A549 (cell line): Measurements from ENCODE around the gene DRGX.

Source experiments
- CBX8 ChIP-seq: fragments of 200-600 bp; sonication (generic); IDR thresholded peaks from 2 replicates; pipeline ENCODE4 v1.6.1; 2016
- CEBPB ChIP-seq, 2 experiments: fragments of >200 bp in 1 of 2; sonication (Bioruptor Twin) in 1 of 2; formaldehyde crosslinking in 1 of 2; IDR thresholded peaks; 2 replicates each; pipeline ENCODE4 v1.6.1; 2012 to 2016
- CTCF ChIP-seq: fragments of >200 bp; sonication (Bioruptor Twin); formaldehyde crosslinking; IDR thresholded peaks from 3 replicates; pipeline ENCODE4 v1.5.1; 2016
- EP300 ChIP-seq, 2 experiments: fragments of >200 bp; sonication (Bioruptor Twin); formaldehyde crosslinking; IDR thresholded peaks; 2 replicates in 1 of 2; 3 replicates in 1 of 2; pipeline ENCODE4 v1.6.1; 2016 to 2017
- JUN ChIP-seq, 2 experiments: fragments of >200 bp; sonication (Bioruptor Twin); formaldehyde crosslinking; IDR thresholded peaks; 2 replicates in 1 of 2; 3 replicates in 1 of 2; pipeline ENCODE4 v1.6.1; 2016 to 2017
- JUNB ChIP-seq: fragments of >200 bp; sonication (Bioruptor Twin); formaldehyde crosslinking; IDR thresholded peaks from 2 replicates; pipeline ENCODE4 v1.6.1; 2016
- KDM1A ChIP-seq: fragments of 200-600 bp; sonication (generic); IDR thresholded peaks from 2 replicates; pipeline ENCODE4 v1.6.1; 2016; ENCODE audit warnings: low read depth, mild to moderate bottlenecking
- MAFK ChIP-seq: fragments of 450-650 bp; IDR thresholded peaks from 2 replicates; pipeline ENCODE4 v1.6.1; 2014; ENCODE audit not compliant: partially characterized antibody
- MAX ChIP-seq: IDR thresholded peaks from 2 replicates; pipeline ENCODE4 v1.6.1; 2012
- MAZ ChIP-seq: fragments of 150-350 bp; IDR thresholded peaks from 2 replicates; pipeline ENCODE4 v1.6.1; 2014; ENCODE audit warnings: antibody characterized with exemption, low read depth, low read length, borderline replicate concordance
- POLR2A ChIP-seq: IDR thresholded peaks from 2 replicates; pipeline ENCODE4 v1.6.1; 2012; ENCODE audit warnings: mild to moderate bottlenecking, low read length
- RNF2 ChIP-seq: fragments of 200-600 bp; sonication (generic); IDR thresholded peaks from 2 replicates; pipeline ENCODE4 v1.6.1; 2016; ENCODE audit warnings: low read depth, mild to moderate bottlenecking, antibody characterized with exemption, moderate library complexity, borderline replicate concordance
- USF2 ChIP-seq: fragments of 450-650 bp; IDR thresholded peaks from 2 replicates; pipeline ENCODE4 v1.6.1; 2014; ENCODE audit warnings: antibody characterized with exemption

GRCh38 chr10:49387071-49387470 lies 8.8 kb downstream of the DRGX start:
- no peak for TF ChIP-seq CTCF
- TF ChIP-seq MAX: no peak
- no peak for TF ChIP-seq CBX8
- TF ChIP-seq POLR2A: no peak
- TF ChIP-seq EP300 (IDR thresholded peaks at IDR 0.05): no peak
- no peak for TF ChIP-seq KDM1A
- no peak for TF ChIP-seq CEBPB (IDR thresholded peaks at IDR 0.05)
- no peak for TF ChIP-seq RNF2
- no peak for TF ChIP-seq MAFK
- no peak for TF ChIP-seq JUNB
- no peak for TF ChIP-seq USF2
- no peak for TF ChIP-seq JUN (IDR thresholded peaks at IDR 0.05)
- TF ChIP-seq MAZ: no peak
